Smooth muscle cell (in vitro differentiated cells): ENCODE measurements around the gene PTPN11. TPM values are rescaled to one million over a fixed set of nuclear protein-coding genes. Genes with fewer than 3 reads are reported as not detected.

Source experiments
- DNase-seq: peaks from one replicate; lab custom pipeline; 2025; ENCODE audit not compliant: unreplicated experiment; lab: John Stamatoyannopoulos, UW
- H2AFZ ChIP-seq: fragments of 200-600 bp; sonication (generic); 2 replicates; pipeline ENCODE4 v1.6.0; 2016; ENCODE audit warnings: antibody characterized with exemption, low read depth, mild to moderate bottlenecking
- H3F3A ChIP-seq: fragments of 200-600 bp; sonication (generic); 2 replicates; pipeline ENCODE4 v1.6.0; 2017; ENCODE audit warnings: antibody characterized with exemption, low read depth
- H3K27ac ChIP-seq: fragments of 200-600 bp; sonication (generic); 2 replicates; pipeline ENCODE4 v1.5.1; 2016; ENCODE audit warnings: low read depth, mild to moderate bottlenecking
- H3K27me3 ChIP-seq: fragments of 200-600 bp; sonication (generic); 2 replicates; pipeline ENCODE4 v1.6.1; 2016; ENCODE audit warnings: low read depth, mild to moderate bottlenecking
- H3K36me3 ChIP-seq: fragments of 200-600 bp; sonication (generic); 2 replicates; pipeline ENCODE4 v1.5.1; 2016; ENCODE audit warnings: low read depth
- H3K4me1 ChIP-seq: fragments of 200-600 bp; sonication (generic); 2 replicates; pipeline ENCODE4 v1.5.1; 2016; ENCODE audit warnings: low read depth
- H3K4me2 ChIP-seq: fragments of 200-600 bp; sonication (generic); 2 replicates; pipeline ENCODE4 v1.6.0; 2016; ENCODE audit warnings: mild to moderate bottlenecking
- H3K4me3 ChIP-seq: fragments of 200-600 bp; sonication (generic); 2 replicates; pipeline ENCODE4 v1.5.1; 2016; ENCODE audit warnings: mild to moderate bottlenecking
- H3K79me2 ChIP-seq: fragments of 200-600 bp; sonication (generic); 2 replicates; pipeline ENCODE4 v1.6.0; 2016; ENCODE audit warnings: low read depth, mild to moderate bottlenecking
- H3K9ac ChIP-seq: fragments of 200-600 bp; sonication (generic); 2 replicates; pipeline ENCODE4 v1.6.0; 2016; ENCODE audit warnings: low read depth
- H3K9me3 ChIP-seq: fragments of 200-600 bp; sonication (generic); replicated peaks from 2 replicates; pipeline ENCODE4 v1.5.1; 2016; ENCODE audit warnings: low read depth
- H4K20me1 ChIP-seq: fragments of 200-600 bp; sonication (generic); 2 replicates; pipeline ENCODE4 v1.6.0; 2016; ENCODE audit warnings: low read depth
- CTCF ChIP-seq: fragments of 200-600 bp; sonication (generic); IDR thresholded peaks from 2 replicates; pipeline ENCODE4 v1.5.1; 2017; ENCODE audit warnings: borderline replicate concordance, mild to moderate bottlenecking, antibody characterized with exemption; ENCODE audit not compliant: insufficient read depth, poor library complexity, severe bottlenecking
- WGBS: methylation state at CpG from one replicate; pipeline ENCODE4 v1.1.7; 2016; ENCODE audit warnings: low lambda C conversion rate; 5-methylcytosine and 5-hydroxymethylcytosine counted together
- polyA plus RNA-seq: library from polyadenylated mRNA; unstranded; fragments of >200 nt; fragmentation: Nextera tagmentation; extraction: Ambion mirVana; gene quantifications from 2 replicates; pipeline ENCODE4 v1.2.1, GENCODE V29; 2016
- total RNA-seq: library from RNA; depleted of rRNA; stranded (reverse); fragments of >200 nt; gene quantifications from 2 replicates; pipeline ENCODE4 v1.2.3, GENCODE V29; 2014

The PTPN11 gene
- total and polyA plus RNA-seq, 2 experiments from 2014 or later, result 44.6 to 77.2 TPM

DNA sequence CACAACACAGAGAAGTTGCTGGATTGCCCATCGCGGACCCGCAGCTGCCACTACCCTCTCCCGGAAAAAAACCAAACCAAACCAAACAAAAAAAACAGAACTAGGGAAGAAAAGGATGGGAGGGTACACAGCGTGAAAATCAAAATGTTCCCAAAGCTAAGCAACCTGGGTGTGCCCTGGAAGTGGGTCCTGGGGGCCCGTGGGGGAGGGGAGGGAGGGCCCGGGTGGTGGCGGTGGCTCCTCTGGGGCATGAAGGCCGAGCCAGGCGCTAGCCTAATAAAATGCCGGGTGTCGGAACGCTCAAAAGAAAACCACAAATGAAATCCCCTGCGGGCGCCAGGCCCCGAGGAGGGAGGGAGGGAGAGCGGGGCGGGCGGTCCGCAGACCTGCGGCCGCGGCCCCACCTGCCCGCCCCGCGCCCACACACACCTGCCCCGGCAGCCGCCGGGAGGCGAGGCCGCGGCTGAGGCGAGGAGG, 37.3 kb upstream of the PTPN11 start:
- no peaks in the 10 kb centered on the region for H3F3A ChIP-seq
- peak overlapping the region; percentile 98 for H2AFZ ChIP-seq
- DNase-seq, result no peak
- WGBS, result 2% methylated on average over 13 of the region's 33 CpGs
- peak overlapping the region; percentile 42 for H3K27ac ChIP-seq
- H3K9ac ChIP-seq, result peak overlapping the region; percentile 36
- peaks cover 46% of the 10 kb centered on the region for H4K20me1 ChIP-seq
- no peak for TF ChIP-seq CTCF
- no peaks in the 10 kb centered on the region for H3K27me3 ChIP-seq
- H3K9me3 ChIP-seq, result no peaks in the 10 kb centered on the region
- no peaks in the 10 kb centered on the region for H3K36me3 ChIP-seq
- H3K4me2 ChIP-seq, result peak overlapping the region; percentile 92
- H3K4me3 ChIP-seq, result peak overlapping the region; percentile 71
- peaks cover 54% of the 10 kb centered on the region for H3K79me2 ChIP-seq
- no peaks in the 10 kb centered on the region for H3K4me1 ChIP-seq

DNA sequence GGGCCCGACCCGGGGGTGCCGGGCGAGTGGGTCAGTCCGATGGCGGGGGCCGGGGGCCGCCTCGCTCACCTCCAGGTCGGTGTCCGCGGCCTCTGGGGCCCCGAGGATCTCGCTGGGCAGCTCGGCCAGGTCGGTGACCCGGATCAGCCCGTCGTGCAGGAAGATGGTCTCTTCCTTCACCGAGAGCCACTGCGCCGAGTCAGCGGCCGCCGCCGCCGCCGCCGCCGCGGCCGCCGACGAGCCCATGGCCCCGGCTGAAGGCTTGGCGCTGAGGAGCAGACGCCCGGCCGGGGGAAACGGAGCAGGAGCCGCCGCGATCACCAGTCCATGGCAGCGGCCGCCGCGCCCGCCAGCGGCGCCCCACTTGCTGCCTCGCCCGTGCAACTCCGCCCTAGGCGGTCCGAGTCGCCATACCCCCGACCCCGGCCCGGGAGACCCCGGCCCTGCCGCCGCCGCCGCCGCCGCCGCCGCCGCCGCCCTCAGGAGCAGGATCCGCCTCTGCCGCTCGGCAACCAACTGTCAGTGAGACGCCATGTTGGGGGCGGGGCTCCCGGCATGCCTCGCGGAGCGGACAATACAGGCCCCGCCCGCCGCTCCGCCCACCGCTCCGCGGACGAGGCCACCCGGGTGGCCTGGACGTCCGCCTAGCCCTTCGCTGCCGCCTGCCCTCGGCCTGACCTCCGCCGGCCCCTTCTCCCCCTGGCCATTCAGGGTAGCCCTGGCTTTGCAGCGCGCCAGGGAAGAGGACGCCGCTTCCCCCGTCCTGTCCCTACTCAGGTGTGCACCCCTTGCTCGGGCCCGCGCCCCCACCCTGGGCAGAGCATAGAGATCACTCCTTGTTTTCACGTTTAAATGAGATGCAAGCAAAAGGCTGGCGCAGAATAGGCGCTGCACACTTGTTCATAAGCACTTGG, 36.6 kb upstream of the PTPN11 start, which contains the start of gene HECTD4:
Gene HECTD4, minus strand, starts transcription at position 549 of the 914 bp plus-strand sequence. Its CDS starts 303 bp downstream, at position 246.
- H2AFZ ChIP-seq, result peak within 1 kb of the TSS; percentile 98
- no peaks in the 10 kb centered on the region for H3K27me3 ChIP-seq
- H3K9ac ChIP-seq, result peak within 1 kb of the TSS; percentile 36
- peak within 1 kb of the TSS; percentile 92 for H3K4me2 ChIP-seq
- H3K79me2 ChIP-seq, result peaks cover 47% of the 10 kb centered on the region
- no peaks in the 10 kb centered on the region for H3F3A ChIP-seq
- TF ChIP-seq CTCF, result no peak
- peaks cover 39% of the 10 kb centered on the region for H4K20me1 ChIP-seq
- H3K9me3 ChIP-seq, result no peaks in the 10 kb centered on the region
- peak; percentile 82 for DNase-seq
- peak within 1 kb of the TSS; percentile 42 for H3K27ac ChIP-seq
- no peaks in the 10 kb centered on the region for H3K4me1 ChIP-seq
- H3K36me3 ChIP-seq, result no peaks in the 10 kb centered on the region
- 4% methylated on average over 43 of the region's 106 CpGs for whole genome bisulfite sequencing
- peak within 1 kb of the TSS; percentile 71 for H3K4me3 ChIP-seq

DNA sequence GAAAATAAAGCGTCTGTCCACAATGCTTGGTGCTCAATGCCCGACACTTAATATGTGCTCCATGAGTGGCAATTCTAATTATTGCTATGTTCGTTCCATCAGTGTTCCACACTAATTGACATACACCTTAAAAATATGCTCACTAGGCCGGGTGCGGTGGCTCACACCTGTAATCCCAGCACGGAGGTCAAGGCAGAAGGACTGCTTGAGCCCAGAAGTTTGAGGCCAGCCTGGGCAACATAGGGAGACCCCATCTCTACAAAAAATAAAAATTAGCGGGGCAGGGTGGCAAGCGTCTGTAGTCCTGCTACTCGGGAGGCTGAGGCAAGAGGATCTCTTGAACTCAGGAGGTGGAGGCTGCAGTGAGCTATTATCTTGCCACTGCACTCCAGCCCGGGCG, 35.9 kb upstream of the PTPN11 start:
- no peak for TF ChIP-seq CTCF
- no peaks in the 10 kb centered on the region for H3F3A ChIP-seq
- no peaks in the 10 kb centered on the region for H3K9me3 ChIP-seq
- peaks cover 32% of the 10 kb centered on the region for H4K20me1 ChIP-seq
- no peaks in the 10 kb centered on the region for H3K4me1 ChIP-seq
- no peaks in the 10 kb centered on the region for H3K36me3 ChIP-seq
- H3K9ac ChIP-seq, result no peak overlapping the region
- H2AFZ ChIP-seq, result peak overlapping the region; percentile 98
- peak overlapping the region; percentile 92 for H3K4me2 ChIP-seq
- peak overlapping the region; percentile 71 for H3K4me3 ChIP-seq
- H3K79me2 ChIP-seq, result peaks cover 40% of the 10 kb centered on the region
- 92% methylated on average over 11 of the region's 11 CpGs for WGBS
- H3K27me3 ChIP-seq, result no peaks in the 10 kb centered on the region
- no peak overlapping the region for H3K27ac ChIP-seq
- DNase-seq, result no peak
